ENCODE results near the gene HPS1.

- TF ChIP-seq GATA3 (IDR thresholded peaks at IDR 0.05; ENCODE audit: low read depth, low read length): no peak
- no peak for TF ChIP-seq GATA2 (IDR thresholded peaks at IDR 0.05; ENCODE audit: low read depth, low read length)
Measured at GRCh38 chr10:98478430-98479222, 31.9 kb upstream of the HPS1 start.
